SK-N-SH (cell line): ENCODE results near the gene FAM3C. TPM values are rescaled to one million over a fixed set of nuclear protein-coding genes. Genes with fewer than 3 reads are reported as not detected.

Experiments used
- CTCF ChIA-PET: fragments of 300-600, 350-600 bp; formaldehyde crosslinking; extraction: SDS; loops from one replicate; lab custom pipeline; 2021; lab: Yijun Ruan, JAX
- POLR2A ChIA-PET: fragments of 350-600 bp; sonication (Branson Sonifier 250); formaldehyde crosslinking; extraction: SDS; loops from one replicate; lab custom pipeline; 2020; ENCODE audit warnings: antibody characterized with exemption, inconsistent platforms; lab: Yijun Ruan, JAX
- DNase-seq: peaks from one replicate; pipeline ENCODE4 v3.0.0; 2012
- H2AFZ ChIP-seq: fragments of 200-600 bp; sonication (generic); 2 replicates; pipeline ENCODE4 v1.8.1; 2016; ENCODE audit warnings: antibody characterized with exemption, mild to moderate bottlenecking, low read depth
- H3F3A ChIP-seq: fragments of 200-600 bp; sonication (generic); replicated peaks from 2 replicates; pipeline ENCODE3; 2016; ENCODE audit warnings: antibody characterized with exemption, mild to moderate bottlenecking; ENCODE audit not compliant: insufficient read depth
- H3K27ac ChIP-seq, 2 experiments: fragments of 200-500 bp in 1 of 2; fragments of 200-600 bp in 1 of 2; sonication (Bioruptor generic) in 1 of 2; sonication (generic), shearing (Covaris generic) in 1 of 2; 2 replicates each; pipeline versions ENCODE4 v1.5.1 to v1.6.1; 2014 to 2016; ENCODE audit warnings: low read depth in 2 of 2, inconsistent platforms in 1 of 2, low read length in 1 of 2, mild to moderate bottlenecking in 1 of 2, mixed read lengths in 1 of 2
- H3K27me3 ChIP-seq: fragments of 200-600 bp; sonication (generic), shearing (Covaris generic); 2 replicates; pipeline ENCODE4 v1.6.1; 2016; ENCODE audit warnings: mixed run types; ENCODE audit not compliant: insufficient read depth
- H3K36me3 ChIP-seq, 2 experiments: fragments of 200-500 bp in 1 of 2; fragments of 200-600 bp in 1 of 2; sonication (Bioruptor generic) in 1 of 2; sonication (generic) in 1 of 2; replicated peaks in 1 of 2; 2 replicates each; pipeline versions ENCODE3 to v1.5.1; 2014 to 2016; ENCODE audit warnings: low read length in 1 of 2, mild to moderate bottlenecking in 1 of 2; ENCODE audit not compliant: insufficient read depth in 2 of 2, control insufficient read depth in 1 of 2
- H3K4me1 ChIP-seq, 2 experiments: fragments of 200-500 bp in 1 of 2; fragments of 200-600 bp in 1 of 2; sonication (Bioruptor generic) in 1 of 2; sonication (generic), shearing (Covaris generic) in 1 of 2; 2 replicates each; pipeline versions ENCODE4 v1.5.1 to v1.6.1; 2014 to 2016; ENCODE audit warnings: low read depth in 1 of 2, low read length in 1 of 2, mixed run types in 1 of 2; ENCODE audit not compliant: insufficient read depth in 2 of 2, control insufficient read depth in 1 of 2
- H3K4me2 ChIP-seq: fragments of 200-600 bp; sonication (generic), shearing (Covaris generic); 2 replicates; pipeline ENCODE4 v1.6.1; 2017; ENCODE audit warnings: mixed run types
- H3K4me3 ChIP-seq, 2 experiments: fragments of 200-500 bp in 1 of 2; fragments of 200-600 bp in 1 of 2; sonication (Bioruptor generic) in 1 of 2; sonication (generic), shearing (Covaris generic) in 1 of 2; 2 replicates each; pipeline versions ENCODE4 v1.5.1 to v1.8.1; 2014 to 2016; ENCODE audit warnings: low read depth in 2 of 2, inconsistent platforms in 1 of 2, low read length in 1 of 2, mild to moderate bottlenecking in 1 of 2, mixed read lengths in 1 of 2, moderate library complexity in 1 of 2
- H3K79me2 ChIP-seq: fragments of 200-600 bp; sonication (generic); 2 replicates; pipeline ENCODE4 v1.8.1; 2017; ENCODE audit warnings: mild to moderate bottlenecking; ENCODE audit not compliant: insufficient read depth
- H3K9ac ChIP-seq: fragments of 200-600 bp; sonication (generic); 2 replicates; pipeline ENCODE4 v1.6.1; 2017; ENCODE audit warnings: mixed run types
- H3K9me2 ChIP-seq: fragments of 200-600 bp; sonication (generic); 2 replicates; pipeline ENCODE4 v1.6.1; 2017; ENCODE audit warnings: mixed run types
- H3K9me3 ChIP-seq: fragments of 200-600 bp; sonication (generic); 2 replicates; pipeline ENCODE4 v1.6.1; 2017; ENCODE audit warnings: mixed run types, mild to moderate bottlenecking, moderate library complexity
- H4K20me1 ChIP-seq: fragments of 200-600 bp; sonication (generic); 2 replicates; pipeline ENCODE4 v1.6.1; 2017; ENCODE audit warnings: mild to moderate bottlenecking, mixed run types; ENCODE audit not compliant: insufficient read depth
- FOSL2 ChIP-seq: IDR thresholded peaks from 2 replicates; pipeline ENCODE4 v1.4.0; 2012; ENCODE audit warnings: low read depth, mild to moderate bottlenecking, moderate library complexity, borderline replicate concordance
- FOXJ3 ChIP-seq: sonication (generic); formaldehyde crosslinking; IDR thresholded peaks from 2 replicates; pipeline ENCODE4 v1.5.1; 2020; ENCODE audit warnings: mild to moderate bottlenecking, missing genetic modification reagents
- FOXM1 ChIP-seq: IDR thresholded peaks from 2 replicates; pipeline ENCODE4 v1.4.0; 2012; ENCODE audit warnings: low read depth, mild to moderate bottlenecking
- NRF1 ChIP-seq: IDR thresholded peaks from 2 replicates; pipeline ENCODE4 v1.6.1; 2012; ENCODE audit warnings: low read depth, mild to moderate bottlenecking, low read length
- PBX3 ChIP-seq: IDR thresholded peaks from 2 replicates; pipeline ENCODE4; 2012
- POLR2AphosphoS5 ChIP-seq: IDR thresholded peaks from 2 replicates; pipeline ENCODE4 v1.6.1; 2012; ENCODE audit warnings: low read depth, low read length
- RXRA ChIP-seq: IDR thresholded peaks from 2 replicates; pipeline ENCODE4 v1.4.0; 2012; ENCODE audit warnings: low read depth, mild to moderate bottlenecking, borderline replicate concordance
- SIN3A ChIP-seq: IDR thresholded peaks from 2 replicates; pipeline ENCODE4 v1.6.1; 2012; ENCODE audit warnings: low read depth, mild to moderate bottlenecking, low read length, moderate library complexity, borderline replicate concordance
- TAF1 ChIP-seq: IDR thresholded peaks from 2 replicates; pipeline ENCODE4 v1.6.1; 2012; ENCODE audit warnings: low read depth, mild to moderate bottlenecking, low read length, moderate library complexity, borderline replicate concordance
- TEAD4 ChIP-seq: IDR thresholded peaks from 2 replicates; pipeline ENCODE4 v1.4.0; 2012; ENCODE audit warnings: mild to moderate bottlenecking, borderline replicate concordance; ENCODE audit not compliant: insufficient read depth
- USF2 ChIP-seq: fragments of 150-350 bp; IDR thresholded peaks from 2 replicates; pipeline ENCODE4 v1.6.1; 2017; ENCODE audit warnings: antibody characterized with exemption, low read length, low read depth, borderline replicate concordance
- ZBTB33 ChIP-seq: IDR thresholded peaks from 2 replicates; pipeline ENCODE4 v1.4.0; 2012; ENCODE audit warnings: low read depth, borderline replicate concordance
- WGBS: methylation state at CpG from one replicate; pipeline ENCODE4 v1.1.6; 2017; ENCODE audit warnings: low lambda C conversion rate; 5-methylcytosine and 5-hydroxymethylcytosine counted together
- polyA plus RNA-seq, 3 experiments: library from polyadenylated mRNA; depleted of rRNA; stranded (reverse); fragments of >200 nt; gene quantifications; 2 replicates each; pipeline ENCODE4 v1.2.3, GENCODE V29; 2012

Gene FAM3C
- polyA plus RNA-seq, 1 of the 3 experiments (the other 2 are of a cell fraction) = 80.0 TPM

GRCh38 chr7:121382473-121382872 lies 13.6 kb downstream of the FAM3C start:
- H4K20me1 ChIP-seq = peaks cover 48% of the 10 kb centered on the region
- H3K79me2 ChIP-seq = peaks cover 80% of the 10 kb centered on the region
- H3K4me3 ChIP-seq = no peak overlapping the region
- CTCF ChIA-PET = interaction anchor here (0.7 to 7.8 kb wide), 6 partner anchors 8 to 391 kb away, joined by 3 to 71 read pairs (median 8); partner anchors contain the start of gene FAM3C
- H3K36me3 ChIP-seq = peaks cover 41 to 65% of the 10 kb centered on the region in 2 experiments
- H3K9me2 ChIP-seq = no peaks in the 10 kb centered on the region; the same call in 1 of the 2 replicates
- TF ChIP-seq SIN3A (no peak), FOXJ3 (CRISPR knock-in tag) (no peak), FOSL2 (no peak), PBX3 (no peak), RXRA (no peak), POLR2AphosphoS5 (no peak), USF2 (no peak), NRF1 (no peak), ZBTB33 (no peak), TAF1 (no peak), TEAD4 (no peak)
- TF ChIP-seq, all 33 proteins: peak for 0
- DNase-seq = no peak
- no peak overlapping the region for H3K4me2 ChIP-seq
- H3K27ac ChIP-seq = no peak overlapping the region
- no peak overlapping the region for H2AFZ ChIP-seq
- H3K9me3 ChIP-seq = no peaks in the 10 kb centered on the region
- no peaks in the 10 kb centered on the region for H3K27me3 ChIP-seq
- POLR2A ChIA-PET = interaction anchor here (1.1 kb wide), 1 partner anchor 14 kb away, joined by 3 read pairs; the partner anchor contains the start of gene FAM3C
- H3K9ac ChIP-seq = no peak overlapping the region
- peaks cover 6 to 21% of the 10 kb centered on the region in 2 experiments; a peak in 3 of 4 replicates for H3K4me1 ChIP-seq
- peaks cover 12% of the 10 kb centered on the region for H3F3A ChIP-seq

GRCh38 chr7:121379930-121380329 lies 16.2 kb downstream of the FAM3C start:
- ChIA-PET CTCF (interaction anchor here (1.1 to 7.8 kb wide), 6 partner anchors 9 to 298 kb away, joined by 3 to 59 read pairs (median 4); partner anchors contain the start of gene FAM3C), POLR2A (interaction anchor here (2.4 kb wide), 1 partner anchor 16 kb away, joined by 6 read pairs; the partner anchor contains the start of gene FAM3C)
- Histone ChIP-seq H3K4me2 (no peak overlapping the region), H3K27ac (no peak overlapping the region), H3K36me3 (peaks cover 66 to 83% of the 10 kb centered on the region in 2 experiments), H3K4me1 (peaks cover 6 to 9% of the 10 kb centered on the region in 2 experiments; a peak in 3 of 4 replicates), H4K20me1 (peaks cover 27% of the 10 kb centered on the region), H3F3A (peaks cover 24% of the 10 kb centered on the region), H3K9ac (no peak overlapping the region), H3K9me3 (no peaks in the 10 kb centered on the region), H3K27me3 (no peaks in the 10 kb centered on the region), H2AFZ (no peak overlapping the region), H3K4me3 (no peak overlapping the region), H3K9me2 (no peaks in the 10 kb centered on the region; the same call in 1 of the 2 replicates), H3K79me2 (peaks cover 54% of the 10 kb centered on the region)
- DNase-seq = no peak
- WGBS = 88% methylated on average over 1 of the region's 1 CpG
- TF ChIP-seq NRF1 (no peak), FOSL2 (no peak), FOXM1 (no peak)
